Activated CD8-positive, alpha-beta T cell treated with anti-CD3 and anti-CD28 coated beads for 36 hours (primary cell): Measurements from ENCODE around the gene GTPBP1. TPM values are rescaled to one million over a fixed set of nuclear protein-coding genes. Genes with fewer than 3 reads are reported as not detected.

Experiments used
- ATAC-seq: fragments of 200-7000 bp; cut with Tn5 transposase; one replicate; pipeline ENCODE4 v1.10.0; 2021; ENCODE audit warnings: mild to moderate bottlenecking, moderate library complexity
- CTCF ChIA-PET: fragments of 350-600 bp; sonication (Branson Sonifier 250); formaldehyde crosslinking; loops from one replicate; lab custom pipeline; 2021; ENCODE audit warnings: antibody characterized with exemption; lab: Charles Lee
- POLR2A ChIA-PET: fragments of 350-600 bp; sonication (Branson Sonifier 250); formaldehyde crosslinking; loops from one replicate; lab custom pipeline; 2021; ENCODE audit warnings: antibody characterized with exemption; lab: Charles Lee
- DNase-seq: peaks from one replicate; pipeline ENCODE4 v3.0.0-alpha.2; 2020
- H3K27ac Mint-ChIP-seq: one replicate; pipeline ENCODE4 v1.8.0; 2021; ENCODE audit warnings: mild to moderate bottlenecking, mixed read lengths
- H3K27me3 Mint-ChIP-seq: one replicate; pipeline ENCODE4 v1.8.0; 2021; ENCODE audit warnings: mixed read lengths
- H3K36me3 Mint-ChIP-seq: one replicate; pipeline ENCODE4 v1.8.0; 2021; ENCODE audit warnings: low read depth, mixed read lengths
- H3K4me1 Mint-ChIP-seq: one replicate; pipeline ENCODE4 v1.8.0; 2021; ENCODE audit warnings: low read depth, mixed read lengths
- H3K4me3 Mint-ChIP-seq: one replicate; pipeline ENCODE4 v1.8.0; 2021; ENCODE audit warnings: mild to moderate bottlenecking, moderate library complexity, mixed read lengths
- H3K9me3 Mint-ChIP-seq: one replicate; pipeline ENCODE4 v1.8.0; 2021; ENCODE audit warnings: mixed read lengths
- CTCF ChIP-seq: fragments of 200-600 bp; IDR thresholded peaks from one replicate; pipeline ENCODE4 v1.8.0; 2022; ENCODE audit warnings: antibody characterized with exemption, mild to moderate bottlenecking
- intact Hi-C: fragments of 100-400 bp; cut with micrococcal nuclease; formaldehyde crosslinking; loops from one replicate; pipeline ENCODE4 v1.10.0; 2022
- total RNA-seq, 2 experiments: library from RNA; stranded (reverse); gene quantifications; one replicate each; pipeline ENCODE4 v1.2.3, GENCODE V29; 2021

GTPBP1 gene
- total RNA-seq, 2 experiments from 2014 or later = 93.3 to 97.6 TPM

GRCh38 chr22:38776086-38776485 is 70.3 kb downstream of the GTPBP1 start:
- CTCF ChIA-PET = interaction anchor here (2.1 kb wide), 1 partner anchor 10 kb away, joined by 10 read pairs; no protein-coding TSS in a partner anchor
- POLR2A ChIA-PET = no interaction called here
- no peak for ATAC-seq

GRCh38 chr22:38777087-38777671 is 71.4 kb downstream of the GTPBP1 start:
- POLR2A ChIA-PET = no interaction called here
- intact Hi-C loops = no loop called here
- CTCF ChIA-PET = interaction anchor here (0.8 to 2.7 kb wide), 2 partner anchors 9 to 92 kb away, joined by 4 to 13 read pairs; no protein-coding TSS in a partner anchor
- Mint-ChIP-seq H3K36me3 (peaks cover 1% of the 10 kb centered on the region), H3K4me3 (no peak overlapping the region), H3K27me3 (no peaks in the 10 kb centered on the region), H3K9me3 (no peaks in the 10 kb centered on the region), H3K4me1 (no peaks in the 10 kb centered on the region), H3K27ac (no peak overlapping the region)
- DNase-seq = no peak
- no peak for ATAC-seq
- TF ChIP-seq CTCF = no peak

More at GRCh38 chr22:38776086-38776485, 70.3 kb downstream of the GTPBP1 start:
- Mint-ChIP-seq H3K36me3 (no peaks in the 10 kb centered on the region), H3K4me1 (no peaks in the 10 kb centered on the region), H3K9me3 (no peaks in the 10 kb centered on the region), H3K27me3 (no peaks in the 10 kb centered on the region), H3K27ac (no peak overlapping the region), H3K4me3 (no peak overlapping the region)
- DNase-seq = no peak
- intact Hi-C loops = no loop called here
- TF ChIP-seq CTCF = no peak

- DNase-seq = no peak
- Mint-ChIP-seq H3K4me1 (peaks cover 3% of the 10 kb centered on the region), H3K4me3 (no peak overlapping the region), H3K9me3 (no peaks in the 10 kb centered on the region), H3K27ac (no peak overlapping the region), H3K27me3 (no peaks in the 10 kb centered on the region), H3K36me3 (peaks cover 2% of the 10 kb centered on the region)
- ATAC-seq = no peak
- TF ChIP-seq CTCF = no peak
- CTCF ChIA-PET = interaction anchor here (1.0 to 2.2 kb wide), 2 partner anchors 12 to 15 kb away, joined by 4 to 5 read pairs; no protein-coding TSS in a partner anchor
- POLR2A ChIA-PET = interaction anchor here (0.6 to 1.0 kb wide), 3 partner anchors 8 to 28 kb away, joined by 3 read pairs; no protein-coding TSS in a partner anchor
- intact Hi-C loops = no loop called here
Measured at GRCh38 chr22:38781033-38781432, 75.3 kb downstream of the GTPBP1 start.

- no peak for TF ChIP-seq CTCF
- POLR2A ChIA-PET = interaction anchor here (0.6 to 1.1 kb wide), 2 partner anchors 11 to 17 kb away, joined by 3 read pairs; no protein-coding TSS in a partner anchor
- intact Hi-C loops = no loop called here
Measured at GRCh38 chr22:38782402-38783094, 76.8 kb downstream of the GTPBP1 start.

More at GRCh38 chr22:38782402-38783094, 76.8 kb downstream of the GTPBP1 start:
- Mint-ChIP-seq H3K9me3 (no peaks in the 10 kb centered on the region), H3K27ac (no peak overlapping the region), H3K4me1 (peaks cover 3% of the 10 kb centered on the region), H3K27me3 (no peaks in the 10 kb centered on the region), H3K4me3 (no peak overlapping the region), H3K36me3 (peaks cover 2% of the 10 kb centered on the region)
- DNase-seq (no peak), ATAC-seq (peak; percentile 51)
- CTCF ChIA-PET = interaction anchor here (1.2 to 2.2 kb wide), 2 partner anchors 14 to 16 kb away, joined by 4 to 5 read pairs; no protein-coding TSS in a partner anchor

Other genes starting within 250 kb of the GTPBP1 start
- 1 to 10 TPM; 1.7 to 2.1 TPM for gene KDELR3, start 237.8 kb upstream of the GTPBP1 start, total RNA-seq
- 100 to 1,000 TPM; 320 to 334 TPM for gene DDX17, start 199.6 kb upstream of the GTPBP1 start, total RNA-seq
- gene DMC1, start 135.8 kb upstream of the GTPBP1 start, total RNA-seq = 10 to 100 TPM; 14.2 to 15.1 TPM
- 1 to 10 TPM in 1 of 2 experiments, under 1 TPM in 1; 0.74 to 1.1 TPM for gene FAM227A, start 49.6 kb upstream of the GTPBP1 start, total RNA-seq
- gene CBY1, start 49.3 kb upstream of the GTPBP1 start, total RNA-seq = 10 to 100 TPM; 15.6 to 15.7 TPM
- gene TOMM22, start 24.0 kb upstream of the GTPBP1 start, total RNA-seq = 100 to 1,000 TPM; 155 to 158 TPM
- gene JOSD1, start 5.0 kb upstream of the GTPBP1 start, total RNA-seq = 10 to 100 TPM; 84.7 to 88.1 TPM
- gene SUN2, start 50.1 kb downstream of the GTPBP1 start, total RNA-seq = 100 to 1,000 TPM; 101 to 107 TPM
- 1 to 10 TPM; 5.5 to 6.0 TPM for gene DNAL4, start 88.2 kb downstream of the GTPBP1 start, total RNA-seq
- gene NPTXR, start 138.1 kb downstream of the GTPBP1 start, total RNA-seq = under 1 TPM; 0.69 to 0.83 TPM
- 10 to 100 TPM; 97.7 to 99.4 TPM for gene CBX6, start 166.3 kb downstream of the GTPBP1 start, total RNA-seq